Measurements from ENCODE around the gene C19orf73.
A peak's percentile ranks its signal among the peaks of the same experiment; 100 is the strongest.

C19orf73 gene

DNA sequence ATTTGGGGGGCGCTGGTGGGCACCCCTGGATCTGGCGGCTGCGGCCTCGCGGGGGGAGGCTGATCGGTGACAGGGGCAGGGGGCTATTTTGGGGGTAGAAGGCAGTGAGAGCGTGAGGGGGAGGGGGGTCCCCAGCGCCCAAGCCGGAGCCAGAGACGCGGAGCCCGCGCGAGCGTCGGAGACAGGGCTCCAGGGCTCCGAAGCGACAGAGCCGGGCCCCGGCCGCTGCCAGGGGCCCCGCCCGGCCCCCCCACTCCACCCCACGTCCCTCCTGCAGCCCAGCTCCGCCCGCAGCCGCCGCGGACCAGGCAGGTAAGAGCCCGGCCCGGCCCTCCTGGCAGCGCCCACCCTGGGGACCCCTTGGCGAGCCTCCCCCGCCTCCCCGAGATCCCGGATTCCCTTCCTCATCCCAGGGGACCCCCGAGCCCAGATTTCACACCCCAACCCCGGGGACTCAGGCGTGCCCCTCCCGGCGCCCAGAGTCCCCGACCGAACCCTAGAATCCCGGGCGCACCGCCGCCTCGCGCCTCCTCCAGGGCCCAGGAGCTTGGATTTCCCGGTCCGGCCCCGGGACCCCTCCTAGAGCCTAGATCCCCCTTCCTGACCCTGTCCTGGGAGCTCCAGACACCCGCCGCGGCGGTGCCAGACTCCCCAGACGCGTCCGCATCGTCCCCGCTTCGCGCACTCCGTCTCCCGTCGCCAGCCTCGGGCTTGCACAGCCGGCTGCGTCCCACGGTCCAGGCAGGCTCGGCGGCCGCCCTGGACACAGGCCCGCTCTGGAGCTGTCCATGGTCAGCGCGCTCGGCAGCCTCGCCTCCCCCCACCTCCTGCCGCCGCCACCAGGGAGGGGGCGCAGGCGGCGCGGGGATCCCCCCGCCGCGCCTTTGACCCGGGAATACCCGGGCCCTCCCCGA, 725 bp upstream of the C19orf73 start, which contains the start of gene PPFIA3:
Gene PPFIA3 (plus strand): TSS at position 134 of the 914 bp plus-strand sequence. CDS start 8,330 bp downstream, outside the sequence.
- TF ChIP-seq, protein P1, sequence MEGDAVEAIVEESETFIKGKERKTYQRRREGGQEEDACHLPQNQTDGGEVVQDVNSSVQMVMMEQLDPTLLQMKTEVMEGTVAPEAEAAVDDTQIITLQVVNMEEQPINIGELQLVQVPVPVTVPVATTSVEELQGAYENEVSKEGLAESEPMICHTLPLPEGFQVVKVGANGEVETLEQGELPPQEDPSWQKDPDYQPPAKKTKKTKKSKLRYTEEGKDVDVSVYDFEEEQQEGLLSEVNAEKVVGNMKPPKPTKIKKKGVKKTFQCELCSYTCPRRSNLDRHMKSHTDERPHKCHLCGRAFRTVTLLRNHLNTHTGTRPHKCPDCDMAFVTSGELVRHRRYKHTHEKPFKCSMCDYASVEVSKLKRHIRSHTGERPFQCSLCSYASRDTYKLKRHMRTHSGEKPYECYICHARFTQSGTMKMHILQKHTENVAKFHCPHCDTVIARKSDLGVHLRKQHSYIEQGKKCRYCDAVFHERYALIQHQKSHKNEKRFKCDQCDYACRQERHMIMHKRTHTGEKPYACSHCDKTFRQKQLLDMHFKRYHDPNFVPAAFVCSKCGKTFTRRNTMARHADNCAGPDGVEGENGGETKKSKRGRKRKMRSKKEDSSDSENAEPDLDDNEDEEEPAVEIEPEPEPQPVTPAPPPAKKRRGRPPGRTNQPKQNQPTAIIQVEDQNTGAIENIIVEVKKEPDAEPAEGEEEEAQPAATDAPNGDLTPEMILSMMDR (IDR thresholded peaks at IDR 0.05; ENCODE audit: low read depth, low read length): no peak
- H3K4me3 ChIP-seq (ENCODE audit: low read depth, low read length): peak within 1 kb of the TSS; percentile 66

DNA sequence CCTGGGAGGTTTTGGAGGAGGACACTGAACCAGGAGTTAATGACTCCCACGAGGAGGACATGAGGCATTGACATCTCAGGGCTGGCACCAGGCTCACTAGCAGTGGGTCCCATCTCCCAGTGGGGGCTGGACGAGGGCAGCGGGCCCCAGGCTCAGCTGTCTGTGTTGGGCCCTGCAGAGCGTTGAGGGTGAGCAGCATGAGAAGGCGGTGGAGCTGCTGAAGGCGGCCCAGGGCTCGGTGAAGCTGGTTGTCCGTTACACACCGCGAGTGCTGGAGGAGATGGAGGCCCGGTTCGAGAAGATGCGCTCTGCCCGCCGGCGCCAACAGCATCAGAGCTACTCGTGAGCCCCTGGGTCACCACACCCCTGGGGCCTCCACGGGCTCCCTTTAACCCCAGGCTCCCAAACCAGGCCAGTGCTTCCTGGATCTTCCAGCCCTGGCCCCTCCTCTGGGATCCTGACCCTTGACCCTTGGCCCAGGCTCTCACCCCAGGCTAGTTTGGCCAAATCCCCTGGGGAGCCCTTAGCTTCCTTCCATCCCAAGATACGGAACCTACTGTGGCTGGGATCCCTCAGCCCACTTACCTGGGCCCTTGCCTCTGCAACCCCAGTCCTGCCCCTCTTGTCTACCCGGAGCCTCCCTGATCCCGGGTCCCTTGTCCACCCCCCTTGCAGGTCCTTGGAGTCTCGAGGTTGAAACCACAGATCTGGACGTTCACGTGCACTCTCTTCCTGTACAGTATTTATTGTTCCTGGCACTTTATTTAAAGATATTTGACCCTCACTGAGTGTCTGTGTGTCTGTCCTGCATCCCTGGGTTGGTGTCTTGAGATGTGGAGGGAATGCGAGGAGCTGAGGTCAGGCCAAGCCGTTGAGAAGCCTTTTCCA, 1.0 kb downstream of the C19orf73 start:
- TF ChIP-seq, protein P1 (IDR thresholded peaks at IDR 0.05; ENCODE audit: low read depth, low read length): no peak
- H3K4me3 ChIP-seq (ENCODE audit: low read depth, low read length): peak overlapping the region; percentile 66

DNA sequence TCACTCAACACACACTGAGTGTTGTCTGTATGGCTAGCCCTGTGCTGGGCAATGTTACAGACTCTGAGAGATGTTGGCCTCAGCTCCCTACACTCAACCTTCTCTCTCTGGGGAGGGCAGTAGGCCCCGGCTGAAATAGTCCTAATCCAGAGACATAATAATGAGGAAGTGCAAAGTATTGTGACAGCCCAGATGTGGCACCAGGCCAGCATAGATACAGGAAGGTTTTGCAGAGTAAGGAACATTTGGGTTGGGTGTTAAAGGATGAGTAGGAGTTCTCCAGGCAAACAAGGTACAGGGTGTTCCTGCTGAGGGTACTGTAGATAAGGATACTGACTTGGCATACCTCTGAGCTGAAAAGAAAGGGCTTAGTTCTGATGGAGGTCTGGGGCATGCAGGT, 2.4 kb downstream of the C19orf73 start:
- H3K4me3 ChIP-seq (ENCODE audit: low read depth, low read length): no peak overlapping the region
- TF ChIP-seq, protein P1 (IDR thresholded peaks at IDR 0.05; ENCODE audit: low read depth, low read length): no peak

DNA sequence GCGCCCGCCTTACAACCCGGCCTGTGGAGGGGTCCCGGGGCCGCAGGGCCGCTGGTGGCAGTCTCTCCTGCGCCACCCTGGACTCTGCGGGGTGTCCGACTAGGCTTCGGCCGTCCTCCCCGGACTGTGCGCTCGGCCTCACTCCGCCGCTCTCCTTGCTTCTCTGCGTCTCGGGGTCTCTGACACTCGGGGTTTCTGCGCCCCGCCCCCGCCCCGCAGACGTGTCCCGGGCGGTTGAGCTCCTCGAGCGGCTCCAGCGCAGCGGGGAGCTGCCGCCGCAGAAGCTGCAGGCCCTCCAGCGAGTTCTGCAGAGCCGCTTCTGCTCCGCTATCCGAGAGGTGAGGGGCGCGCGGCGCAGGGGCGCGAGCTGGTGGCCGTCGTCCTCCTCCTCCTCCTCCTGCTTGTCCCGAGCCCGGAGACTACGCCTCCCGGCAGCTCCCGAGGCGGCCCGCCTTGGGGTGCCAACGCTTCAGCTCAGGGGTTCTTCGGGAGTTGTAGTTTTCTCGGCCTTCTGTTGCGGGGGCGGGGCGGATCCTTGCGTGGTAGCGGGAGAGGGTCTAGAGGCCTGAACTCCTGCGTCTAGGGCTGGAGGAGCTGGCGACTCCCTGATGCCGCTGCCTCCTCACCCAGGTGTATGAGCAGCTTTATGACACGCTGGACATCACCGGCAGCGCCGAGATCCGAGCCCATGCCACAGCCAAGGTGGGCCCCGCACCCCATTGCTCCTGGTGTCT, 4.1 kb downstream of the C19orf73 start:
- TF ChIP-seq, protein P1 (IDR thresholded peaks at IDR 0.05; ENCODE audit: low read depth, low read length): no peak
- peak overlapping the region; percentile 66 for H3K4me3 ChIP-seq (ENCODE audit: low read depth, low read length)

DNA sequence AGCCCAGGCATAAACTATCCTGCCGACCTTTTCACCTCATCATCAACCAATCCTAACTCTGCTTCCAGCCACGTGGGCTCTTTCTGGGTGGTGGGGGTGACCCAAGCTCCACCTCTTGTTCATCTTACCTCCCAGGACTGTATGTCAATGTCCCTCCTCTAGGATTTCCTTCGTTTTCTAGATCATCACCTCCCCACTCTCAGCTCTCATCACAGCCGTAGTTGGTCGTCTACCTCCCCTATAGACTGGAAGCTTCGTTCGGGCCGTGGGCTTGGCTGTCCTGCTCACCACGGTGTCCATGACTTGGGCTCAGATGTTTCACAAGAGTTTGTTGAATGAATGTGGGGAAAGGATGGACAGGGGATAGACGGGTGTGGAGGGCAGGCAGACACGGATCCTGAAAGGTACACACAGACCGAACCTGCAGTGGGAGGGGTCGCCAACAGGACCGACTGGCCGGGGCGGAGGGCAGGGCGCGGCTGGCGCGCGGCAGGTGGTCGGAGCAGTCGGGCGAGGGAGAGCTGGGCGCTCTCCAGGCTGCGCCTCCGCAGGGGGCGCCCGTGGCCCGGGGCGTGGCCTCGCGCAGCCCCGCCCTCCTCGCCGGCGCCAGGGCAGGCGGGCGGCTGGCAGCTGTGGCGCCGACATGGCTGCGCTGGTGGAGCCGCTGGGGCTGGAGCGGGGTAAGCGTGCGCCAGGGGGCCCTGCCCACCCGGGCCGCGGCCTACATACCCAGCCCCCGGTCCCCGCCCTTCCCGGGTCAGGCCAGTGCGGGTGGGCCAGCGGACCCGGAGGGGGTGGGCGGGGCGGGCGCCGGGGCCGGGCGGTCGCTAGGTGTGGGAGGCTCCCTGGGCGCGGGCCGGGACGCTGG, 4.9 kb downstream of the C19orf73 start, which contains the start of gene LIN7B:
Gene LIN7B (plus strand): TSS at position 609 of the 868 bp plus-strand sequence. CDS start 35 bp downstream, at position 644.
- H3K4me3 ChIP-seq (ENCODE audit: low read depth, low read length): peak within 1 kb of the TSS; percentile 66
- TF ChIP-seq, protein P1 (IDR thresholded peaks at IDR 0.05; ENCODE audit: low read depth, low read length): 0 out of 2 replicates have a peak, but pooled peaks have one; percentile 21

Measured in WI38 (cell line).